Measurements from ENCODE around the gene MTCP1.

GRCh38 chrX:155022585-155022984, 48.4 kb downstream of the MTCP1 start, which contains the start of gene F8:
- no peak for TF ChIP-seq POLR2A (IDR thresholded peaks at IDR 0.05)
- TF ChIP-seq, protein P1, sequence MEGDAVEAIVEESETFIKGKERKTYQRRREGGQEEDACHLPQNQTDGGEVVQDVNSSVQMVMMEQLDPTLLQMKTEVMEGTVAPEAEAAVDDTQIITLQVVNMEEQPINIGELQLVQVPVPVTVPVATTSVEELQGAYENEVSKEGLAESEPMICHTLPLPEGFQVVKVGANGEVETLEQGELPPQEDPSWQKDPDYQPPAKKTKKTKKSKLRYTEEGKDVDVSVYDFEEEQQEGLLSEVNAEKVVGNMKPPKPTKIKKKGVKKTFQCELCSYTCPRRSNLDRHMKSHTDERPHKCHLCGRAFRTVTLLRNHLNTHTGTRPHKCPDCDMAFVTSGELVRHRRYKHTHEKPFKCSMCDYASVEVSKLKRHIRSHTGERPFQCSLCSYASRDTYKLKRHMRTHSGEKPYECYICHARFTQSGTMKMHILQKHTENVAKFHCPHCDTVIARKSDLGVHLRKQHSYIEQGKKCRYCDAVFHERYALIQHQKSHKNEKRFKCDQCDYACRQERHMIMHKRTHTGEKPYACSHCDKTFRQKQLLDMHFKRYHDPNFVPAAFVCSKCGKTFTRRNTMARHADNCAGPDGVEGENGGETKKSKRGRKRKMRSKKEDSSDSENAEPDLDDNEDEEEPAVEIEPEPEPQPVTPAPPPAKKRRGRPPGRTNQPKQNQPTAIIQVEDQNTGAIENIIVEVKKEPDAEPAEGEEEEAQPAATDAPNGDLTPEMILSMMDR (IDR thresholded peaks at IDR 0.05) = no peak
- TF ChIP-seq POLR2AphosphoS5 (IDR thresholded peaks at IDR 0.05) = no peak
